Hematopoietic multipotent progenitor cell treated with erythropoietin and hydrocortisone succinate and interleukin-3 and kit ligand, for 15 days (in vitro differentiated cells): Measurements from ENCODE around the gene C14orf180.

Source experiments
- DNase-seq: peaks from one replicate; pipeline ENCODE4 v3.0.0-alpha.2; 2015; ENCODE audit warnings: low spot score

C14orf180 gene

DNA sequence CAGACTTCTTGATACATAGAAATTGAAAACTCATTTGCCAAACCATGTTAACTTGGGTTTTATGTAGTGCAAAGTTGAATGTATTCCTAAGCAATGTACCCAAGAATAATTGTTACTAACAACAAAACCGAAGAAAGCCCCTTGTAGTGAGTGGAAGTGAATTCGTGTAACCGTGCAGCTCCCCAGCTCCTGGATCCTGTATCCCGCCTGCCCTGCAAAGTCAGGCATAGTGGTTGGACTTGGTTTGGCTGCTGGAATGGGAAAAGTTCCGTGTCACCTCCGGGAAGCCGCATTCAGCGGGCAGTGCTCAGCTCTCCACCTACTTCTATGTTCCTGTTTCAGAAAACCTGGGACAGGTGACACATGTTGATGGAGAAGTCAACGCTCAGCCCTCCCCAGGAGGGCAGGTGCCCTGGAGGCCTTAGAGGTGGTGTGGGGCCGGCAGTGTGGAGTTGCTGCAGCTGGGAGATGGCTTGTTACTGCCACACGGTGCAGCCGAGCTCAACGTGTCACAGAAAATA, 29.2 kb upstream of the C14orf180 start:
- DNase-seq, result no peak

DNA sequence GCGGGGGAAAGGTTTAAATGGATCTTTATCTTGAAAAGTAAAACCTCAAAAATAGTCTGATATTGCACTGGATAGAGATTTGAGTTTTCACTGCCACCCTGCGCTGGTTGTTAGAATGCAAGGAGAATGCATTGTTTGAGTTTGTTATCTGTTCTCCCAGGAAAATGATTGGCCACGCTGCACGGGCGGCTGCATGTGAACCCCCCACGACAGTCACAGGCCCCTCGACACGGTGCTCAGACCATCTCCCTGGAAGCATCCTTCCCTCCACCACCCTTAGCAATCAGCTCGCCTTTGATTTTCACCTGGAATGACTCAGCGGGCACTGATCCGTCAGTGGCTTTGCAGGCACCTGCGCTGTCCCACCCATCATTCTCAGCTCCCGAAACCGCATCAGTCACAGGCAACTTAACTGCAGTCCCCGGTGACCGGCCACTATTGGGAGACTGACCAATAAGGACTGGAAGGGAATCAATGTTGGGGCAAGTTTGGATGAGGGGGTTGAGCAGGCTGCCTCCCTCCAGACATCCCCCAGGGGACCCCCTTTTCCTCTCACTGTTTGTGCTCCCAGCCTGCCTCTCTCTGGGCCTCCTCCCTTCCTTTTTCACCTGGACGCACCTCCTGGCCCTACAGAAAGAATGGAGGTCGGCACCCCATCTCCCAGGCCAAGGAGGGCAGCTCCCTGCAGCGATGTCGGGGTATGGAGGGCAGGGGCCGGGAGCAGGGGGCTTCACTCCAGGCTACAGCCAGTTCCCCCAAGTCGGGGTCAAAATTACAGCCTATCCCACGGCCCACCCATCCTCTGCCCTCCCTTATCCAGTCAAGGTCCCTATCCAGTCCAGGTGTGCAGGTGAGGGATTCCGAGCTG, 28.5 kb upstream of the C14orf180 start:
- no peak for DNase-seq

DNA sequence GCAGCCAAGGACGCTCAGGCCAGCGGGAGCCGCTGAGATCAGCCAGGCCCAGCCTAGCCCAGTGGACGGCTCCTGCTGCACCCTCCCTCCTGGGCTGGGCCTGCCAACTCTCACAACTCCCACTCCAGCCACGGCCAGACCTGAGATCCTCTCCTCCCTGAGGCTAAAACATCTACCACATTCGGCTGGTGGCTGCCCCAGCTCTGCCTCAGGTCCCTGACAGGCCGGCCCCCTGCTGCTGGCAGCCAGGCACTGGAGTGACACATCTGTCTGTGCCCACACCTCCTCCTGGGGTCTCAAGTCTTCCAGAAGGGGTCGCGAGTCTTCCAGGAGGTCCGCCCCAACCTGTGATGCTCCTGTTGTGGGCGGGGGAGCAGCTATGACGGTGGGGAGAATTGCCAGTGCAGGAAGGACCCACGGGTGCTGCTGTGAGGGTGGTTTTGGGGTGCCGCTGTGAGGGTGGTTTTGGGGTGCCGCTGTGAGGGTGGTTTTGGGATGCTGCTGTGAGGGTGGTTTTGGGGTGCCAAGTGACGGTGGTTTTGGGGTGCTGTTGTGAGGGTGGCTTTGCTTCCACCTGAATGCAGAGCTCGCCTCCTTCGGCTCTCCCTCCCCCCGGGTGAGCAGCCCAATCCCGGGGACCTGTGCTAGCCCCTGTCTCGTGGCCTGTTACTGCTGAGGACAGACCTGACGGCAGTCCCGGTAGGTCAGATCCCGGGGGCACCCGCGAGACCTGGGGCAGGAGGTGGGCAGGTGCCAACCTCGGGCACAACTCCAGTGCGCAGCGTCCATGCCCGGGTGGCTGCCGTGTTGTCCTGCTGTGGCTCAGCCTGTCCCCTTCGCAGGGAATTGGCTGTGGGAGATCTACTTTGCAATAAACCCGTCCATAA, 27.5 kb upstream of the C14orf180 start:
- no peak for DNase-seq

DNA sequence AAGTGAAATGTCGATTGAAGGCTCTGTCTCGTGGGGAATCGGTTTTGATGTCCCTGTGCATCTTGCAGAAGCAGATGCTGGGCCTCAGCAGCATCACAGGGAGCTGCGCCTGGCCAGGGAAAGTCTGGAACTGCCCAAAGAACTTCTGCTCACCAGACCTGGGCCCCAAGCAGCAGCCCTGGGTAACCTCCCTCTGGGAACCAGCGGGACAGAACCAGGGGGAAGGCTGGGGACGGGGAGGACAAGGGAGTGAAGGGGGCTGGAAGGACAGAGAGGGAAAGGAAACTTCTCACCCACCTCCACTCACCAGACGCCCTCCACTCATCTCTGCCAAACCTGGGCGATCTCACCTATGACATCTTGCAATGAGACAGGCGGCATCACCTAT, 26.8 kb upstream of the C14orf180 start:
- no peak for DNase-seq

DNA sequence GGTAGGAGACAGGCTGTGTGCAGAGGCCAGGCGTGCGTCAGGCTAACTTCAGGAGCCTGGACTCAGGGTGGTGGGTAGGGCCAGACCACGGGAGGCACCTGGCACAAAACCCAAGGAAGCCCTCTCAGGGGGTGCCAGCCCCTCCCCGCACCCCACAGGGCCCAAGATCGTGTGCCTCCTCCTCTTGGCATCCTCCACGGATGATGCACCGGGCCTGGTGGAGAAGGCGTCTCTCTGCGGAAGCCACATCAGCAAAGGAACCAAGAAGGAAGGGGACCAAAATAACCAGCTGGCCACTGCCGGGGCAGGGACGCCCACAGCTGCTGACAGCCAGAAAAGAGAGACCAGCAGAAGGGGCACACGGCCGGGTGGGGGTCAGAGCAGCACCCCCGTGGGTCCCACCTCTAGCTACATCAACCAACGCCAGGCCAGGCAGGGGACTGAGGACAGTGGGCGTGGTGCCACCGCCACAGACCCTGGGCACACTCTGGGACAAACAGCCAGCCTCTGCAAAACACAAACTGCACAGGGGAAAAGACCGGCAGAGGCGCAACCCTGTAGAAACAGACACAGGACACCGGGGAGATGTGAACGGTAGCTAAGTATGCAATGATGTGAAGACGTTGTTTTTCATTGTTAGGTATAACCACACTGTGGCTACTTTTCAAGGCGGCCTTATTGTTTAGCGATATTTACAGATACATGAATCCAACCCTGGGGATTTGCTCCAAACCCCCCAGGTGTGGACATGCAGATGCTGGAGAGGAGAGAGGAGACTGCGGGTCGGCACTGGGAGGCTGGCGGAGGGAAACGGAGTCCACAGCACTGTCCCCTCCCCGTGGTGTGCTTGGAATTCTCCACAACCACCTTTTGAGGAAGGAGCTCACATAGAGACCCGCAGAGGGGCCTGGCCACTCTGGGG, 26.1 kb upstream of the C14orf180 start:
- no peak for DNase-seq

DNA sequence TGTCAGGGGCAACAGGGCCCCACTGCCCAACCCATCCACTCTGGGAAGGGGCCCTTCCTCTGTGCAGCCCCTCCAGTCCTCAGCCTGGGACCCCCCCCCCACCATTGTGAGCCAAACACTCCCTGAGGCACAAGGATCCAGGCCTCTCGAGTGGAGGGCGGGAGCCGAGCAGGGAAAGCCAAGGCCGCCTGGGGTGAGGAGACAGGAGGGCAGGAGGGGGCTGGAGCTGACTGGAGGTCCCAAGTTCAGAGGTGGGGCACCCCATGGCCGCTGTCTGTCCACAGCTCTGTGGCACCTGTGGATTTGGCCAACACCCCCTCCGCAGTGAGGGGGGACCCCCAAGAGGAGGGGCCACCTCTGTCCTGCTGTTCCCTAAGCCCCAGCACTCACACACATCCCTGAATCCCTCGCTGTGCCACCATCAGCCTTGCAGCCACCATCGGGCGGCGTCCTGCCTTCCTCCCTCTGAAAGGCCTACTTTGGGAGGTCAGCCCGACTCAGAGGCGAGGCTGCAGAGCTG, 25.4 kb upstream of the C14orf180 start:
- DNase-seq, result no peak

DNA sequence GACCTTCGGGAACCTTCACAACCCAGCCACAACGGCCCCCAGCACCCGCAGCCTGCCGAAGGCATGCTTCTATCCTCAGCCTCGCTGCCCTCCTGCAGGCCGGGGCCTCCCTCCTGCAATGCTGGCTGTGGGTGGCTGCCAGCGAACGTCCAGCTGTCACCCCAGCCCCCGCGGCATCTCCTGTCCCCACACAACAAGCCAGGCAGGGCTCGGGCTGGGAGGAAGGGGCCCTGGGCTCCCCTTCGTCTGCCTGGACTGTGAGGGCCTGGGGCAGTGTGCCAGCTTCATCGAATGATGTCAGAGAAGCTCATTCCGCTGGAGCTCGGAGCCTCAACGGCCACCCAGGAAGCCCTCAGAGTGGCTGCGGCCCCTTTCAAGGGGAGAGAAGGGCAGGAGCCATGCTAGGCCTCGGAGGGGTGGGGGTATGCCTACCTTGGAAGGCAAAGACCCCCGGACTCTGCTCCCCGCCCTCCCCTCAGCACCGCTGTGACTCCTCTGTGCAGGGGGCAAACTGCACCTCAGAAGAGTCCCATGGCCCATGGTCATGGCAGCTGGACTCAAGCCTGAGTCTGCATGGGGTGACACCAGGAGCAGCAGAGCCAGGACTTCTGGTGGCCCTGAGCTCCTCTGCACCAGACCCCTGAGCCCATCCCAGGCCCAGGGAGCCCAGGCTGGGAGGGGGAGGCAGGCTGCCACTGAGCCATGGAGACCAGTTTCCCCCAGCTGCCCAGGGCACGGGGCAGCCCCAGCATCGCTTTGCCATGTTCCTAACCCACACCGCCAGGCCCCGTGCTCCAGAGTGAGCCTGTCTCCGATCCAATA, 24.7 kb upstream of the C14orf180 start:
- DNase-seq, result no peak

DNA sequence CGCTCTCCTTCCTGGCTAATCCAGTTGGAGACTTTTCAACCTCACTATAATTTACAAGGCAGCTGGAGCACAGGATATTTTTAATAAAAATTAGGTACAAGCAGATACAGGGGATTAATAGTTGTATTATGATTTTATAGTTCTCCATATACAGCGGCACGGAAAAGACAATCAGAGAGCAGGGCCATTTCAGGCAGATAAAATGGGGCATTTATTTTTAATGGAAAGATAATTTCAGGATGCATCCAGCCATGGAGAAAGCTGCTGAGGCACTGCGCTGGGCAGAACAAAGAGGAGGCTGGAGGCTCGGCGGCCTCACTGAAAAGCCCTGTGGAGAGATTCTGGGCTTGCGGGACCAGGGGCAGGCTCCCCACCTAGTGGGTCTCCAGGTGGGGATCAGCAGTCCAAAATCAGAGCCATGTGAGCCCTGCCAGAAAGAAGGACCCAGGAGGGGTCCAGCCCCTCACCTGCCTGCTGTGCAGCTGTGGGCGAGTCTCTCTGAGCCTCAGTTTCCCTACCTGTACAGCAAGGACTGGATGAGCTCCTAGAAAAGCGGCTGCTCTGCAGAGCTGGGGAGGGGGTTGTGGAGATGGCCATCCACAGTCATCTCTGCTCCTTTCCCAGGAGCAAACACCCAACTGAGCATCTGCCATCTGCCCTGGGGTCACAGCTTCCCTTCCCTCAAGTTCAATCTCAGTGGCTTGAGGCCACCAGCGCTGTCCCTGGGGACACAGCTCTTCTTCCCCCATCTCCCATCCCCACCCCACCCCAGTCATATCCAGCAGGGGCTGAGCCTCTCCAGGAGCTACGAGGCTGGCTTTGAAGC, 23.9 kb upstream of the C14orf180 start:
- DNase-seq, result no peak

DNA sequence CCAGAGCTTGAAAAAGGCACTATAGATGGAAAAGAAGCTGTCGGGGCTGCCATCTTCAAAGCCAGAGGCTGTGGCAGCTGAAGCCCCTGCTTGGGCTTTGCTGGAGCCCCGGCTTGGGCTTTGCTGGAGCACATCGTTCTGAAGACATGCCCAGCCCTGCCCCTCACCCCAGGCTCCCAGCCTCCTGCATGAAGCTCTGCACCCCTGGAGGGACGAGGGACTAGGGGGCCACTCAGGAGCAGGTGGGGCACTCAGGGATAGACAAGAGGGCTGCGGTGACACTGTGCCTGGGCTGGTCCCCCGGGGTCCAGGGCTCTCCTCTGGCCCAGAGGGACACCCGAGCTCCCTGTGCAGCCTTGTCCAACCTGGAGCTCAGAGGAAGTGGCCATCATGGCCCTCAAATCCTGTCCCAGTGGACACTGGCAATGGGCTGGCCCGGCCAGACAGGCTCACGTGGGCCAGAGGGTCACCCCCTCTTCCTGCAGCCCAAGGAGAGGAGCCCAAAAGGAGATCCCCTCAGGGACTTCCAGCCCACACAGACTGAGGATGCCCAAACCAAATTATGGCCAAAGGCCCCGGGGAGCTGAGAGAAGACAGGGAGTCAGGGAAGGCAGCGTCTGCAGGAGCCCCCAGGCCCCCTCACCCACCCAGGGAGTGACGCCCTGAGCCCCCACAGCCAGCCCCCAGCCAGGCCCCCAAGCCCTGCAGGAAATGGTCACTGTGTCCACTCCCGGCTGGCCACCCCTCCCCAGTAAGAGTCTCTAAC, 23.1 kb upstream of the C14orf180 start:
- no peak for DNase-seq

DNA sequence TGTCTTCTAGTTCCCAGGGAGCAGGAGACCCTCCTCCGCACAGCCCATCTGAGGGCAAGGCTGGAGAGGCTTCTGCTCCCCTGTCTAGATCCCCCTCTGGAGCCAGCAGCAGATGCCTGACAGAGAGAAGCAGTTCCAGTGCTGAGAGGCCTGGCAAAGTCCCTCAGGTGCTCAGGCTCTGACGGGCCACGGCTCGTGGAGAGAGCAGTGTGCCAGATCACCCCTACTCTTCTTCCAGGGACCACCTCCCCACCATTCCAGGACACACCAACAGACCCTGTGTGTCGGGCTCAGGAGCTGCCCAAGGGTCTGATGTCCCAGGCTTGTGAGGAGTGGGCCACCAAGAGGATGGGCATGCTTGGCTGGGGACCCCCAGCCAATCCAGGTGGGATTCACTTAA, 22.5 kb upstream of the C14orf180 start:
- no peak for DNase-seq

DNA sequence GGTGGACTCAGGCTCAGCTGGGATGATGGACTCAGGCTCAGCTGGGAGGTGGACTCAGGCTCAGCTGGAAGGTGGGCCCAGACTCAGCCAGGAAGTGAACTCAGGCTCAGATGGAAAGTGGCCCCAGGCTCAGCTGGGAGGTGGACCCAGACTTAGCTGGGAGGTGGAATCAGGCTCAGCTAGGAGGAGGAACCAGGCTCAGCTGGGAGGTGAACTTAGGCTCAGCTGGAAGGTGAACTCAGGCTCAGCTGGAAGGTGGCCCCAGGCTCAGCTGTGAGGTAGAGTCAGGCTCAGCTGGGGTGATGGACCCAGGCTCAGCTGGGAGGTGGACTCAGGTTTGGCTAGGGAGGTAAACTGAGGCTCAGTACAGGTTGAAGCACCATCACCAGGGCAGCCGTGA, 21.8 kb upstream of the C14orf180 start:
- DNase-seq, result no peak

DNA sequence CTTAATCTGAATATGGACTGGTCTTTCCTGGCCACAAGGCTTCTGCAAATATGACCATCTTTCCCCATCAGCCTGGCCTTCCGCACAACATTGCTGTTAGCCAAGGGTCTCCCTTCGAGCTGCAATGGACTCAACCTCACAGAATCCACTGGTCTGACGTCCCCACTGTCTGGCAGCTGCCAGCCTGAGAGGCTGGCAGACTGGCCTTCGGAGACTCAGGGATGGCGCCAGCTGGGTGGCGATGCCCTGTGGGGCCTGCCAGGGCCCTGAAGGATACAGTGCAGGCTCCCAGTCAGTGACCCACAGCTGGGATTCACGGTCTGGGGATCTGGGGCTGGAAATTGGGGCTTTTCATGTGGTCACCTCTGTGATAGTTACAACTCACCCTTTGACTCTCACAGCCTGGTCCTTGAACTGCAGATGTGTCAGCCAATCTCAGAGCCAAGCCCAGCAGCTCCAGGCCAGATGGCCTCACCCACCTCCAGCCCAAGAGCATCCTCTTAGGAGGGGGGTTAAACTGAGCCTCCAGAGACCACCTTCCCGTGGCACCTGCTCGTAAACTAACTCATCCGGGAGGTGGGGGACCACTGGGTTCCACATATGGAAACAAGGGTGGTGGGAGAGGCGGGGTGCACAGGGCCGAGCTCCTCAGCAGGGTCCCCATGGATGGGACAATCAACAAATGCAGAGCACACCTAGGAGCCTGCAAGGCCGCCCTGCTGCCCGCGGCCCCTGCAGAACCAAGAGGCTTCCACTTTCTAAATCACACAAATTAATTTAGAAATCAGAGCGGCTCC, 21.1 kb upstream of the C14orf180 start:
- DNase-seq, result no peak

DNA sequence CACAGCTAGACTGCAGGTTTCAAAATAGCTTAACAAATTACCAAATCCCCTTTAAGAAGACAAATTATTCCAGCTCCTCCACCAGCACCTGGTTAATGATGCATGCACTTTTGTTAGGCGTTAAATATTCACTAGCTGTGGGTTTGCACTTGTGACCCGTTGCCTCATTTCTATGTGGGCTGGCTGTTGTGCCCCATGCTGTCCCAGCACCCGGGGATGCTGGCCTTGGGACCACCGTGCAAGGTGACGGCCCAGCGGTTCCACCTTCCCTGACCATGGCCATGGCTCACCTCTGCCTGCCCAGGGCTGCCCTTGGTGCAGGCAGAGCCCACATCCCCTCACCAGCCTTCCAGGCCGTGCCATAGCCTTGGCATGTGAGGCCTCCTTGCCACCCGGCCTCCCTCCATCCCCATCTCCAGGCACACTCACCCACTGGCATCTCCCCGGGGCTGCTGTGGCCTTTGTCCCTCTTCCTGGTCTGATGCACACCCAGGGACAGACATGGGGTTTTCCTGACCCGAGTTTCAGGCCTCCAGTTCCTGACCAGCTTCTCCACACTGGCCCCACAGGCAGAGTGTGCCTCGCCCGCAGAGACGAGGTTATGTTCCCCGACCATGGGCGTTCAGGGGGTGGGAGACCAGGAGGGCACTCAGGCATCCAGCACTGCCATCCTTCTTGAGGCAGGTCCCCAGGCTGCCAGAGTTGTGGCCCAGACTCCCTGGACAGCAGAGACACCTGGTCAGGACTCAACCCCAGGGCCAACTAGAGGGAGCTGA, 20.3 kb upstream of the C14orf180 start:
- DNase-seq, result no peak

DNA sequence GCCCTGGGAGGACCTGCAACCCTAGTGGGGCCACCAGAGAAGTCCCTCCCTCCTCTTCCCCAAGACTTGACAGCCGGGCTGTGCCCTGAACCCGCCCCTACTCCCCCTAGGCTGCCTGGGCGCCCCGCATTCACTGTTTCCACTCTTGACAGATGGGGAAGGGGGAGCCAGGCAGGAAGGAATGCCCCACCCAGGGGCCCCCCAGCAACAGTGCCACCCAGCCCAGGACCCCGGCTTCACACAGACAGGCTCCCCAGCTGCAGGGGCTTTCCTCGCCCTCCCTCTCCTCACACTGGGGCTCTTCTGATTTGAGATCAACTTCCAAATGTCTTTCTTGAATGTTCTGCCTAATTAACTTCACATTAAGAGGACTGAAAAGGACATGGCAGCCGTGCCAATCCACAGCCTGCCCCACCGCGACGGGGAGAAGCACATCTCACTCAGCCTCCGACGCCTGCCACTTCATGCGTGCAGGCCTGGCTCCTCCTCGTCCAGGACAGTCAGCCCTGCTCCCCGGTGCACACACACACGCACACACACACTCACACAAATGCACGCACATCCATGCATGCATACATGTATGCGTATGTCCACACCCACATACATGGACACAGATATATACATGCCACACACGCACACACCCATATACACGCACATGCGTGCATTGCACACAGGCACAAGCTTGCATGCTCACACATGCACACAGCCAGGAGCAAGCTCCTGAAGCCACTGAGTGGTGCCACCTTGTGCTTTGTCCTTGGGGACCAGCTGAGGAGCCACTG, 19.6 kb upstream of the C14orf180 start:
- DNase-seq, result no peak

DNA sequence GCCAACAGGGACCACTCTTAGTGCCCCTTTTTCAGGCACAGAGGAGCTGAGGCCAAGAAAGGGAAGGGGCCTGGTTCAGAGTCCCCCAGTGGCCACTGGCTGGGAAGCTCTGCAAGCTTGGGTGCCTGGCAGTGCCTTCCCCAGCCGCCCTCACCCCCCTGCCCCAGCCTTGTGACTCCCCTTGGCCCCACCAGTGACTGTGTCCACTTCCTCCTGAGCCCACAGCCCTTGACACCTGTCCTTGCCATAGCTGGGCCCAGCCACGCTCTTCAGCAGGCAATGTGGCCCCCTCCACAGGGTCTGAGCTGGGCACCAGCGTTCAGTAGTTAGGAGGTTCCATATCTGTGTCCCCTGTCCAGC, 19.0 kb upstream of the C14orf180 start:
- no peak for DNase-seq

DNA sequence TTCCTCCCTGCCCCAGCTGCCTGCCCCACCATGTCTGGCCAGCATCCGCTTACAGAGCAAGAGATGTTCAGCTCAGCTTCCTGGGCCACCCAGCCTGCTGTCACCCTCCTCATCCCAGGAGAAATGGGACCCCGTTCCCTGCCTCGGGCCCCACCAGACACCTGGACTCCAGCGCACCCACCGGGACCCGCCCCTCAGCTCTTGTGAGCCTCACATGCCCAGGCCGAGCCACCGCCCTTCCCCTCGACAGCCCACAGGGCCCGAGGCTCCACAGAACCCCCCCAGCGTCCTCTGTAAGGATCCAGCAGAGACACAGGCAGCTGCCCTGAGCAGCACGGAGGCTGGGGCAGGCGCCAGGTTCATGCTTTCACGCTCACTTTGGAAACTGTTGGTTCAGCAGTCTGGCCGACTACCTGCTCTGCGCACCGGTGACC, 18.4 kb upstream of the C14orf180 start:
- DNase-seq, result no peak
